A673 (cell line): Measurements from ENCODE around the gene PRM3. TPM values are rescaled to one million over a fixed set of nuclear protein-coding genes. Genes with fewer than 3 reads are reported as not detected.

Experiments
- BruUV-seq: library from RNA; stranded (reverse); fragments of 400-500 nt; replicated peaks from 2 replicates; lab custom pipeline; 2021; lab: Mats Ljungman, UMichigan
- CTCF ChIA-PET: fragments of 300-600 bp; sonication (Branson Sonifier 250); formaldehyde crosslinking; loops from one replicate; lab custom pipeline; 2022; ENCODE audit warnings: antibody characterized with exemption; lab: Charles Lee
- POLR2A ChIA-PET: fragments of 300-600 bp; sonication (Branson Sonifier 250); formaldehyde crosslinking; loops from one replicate; lab custom pipeline; 2022; ENCODE audit warnings: antibody characterized with exemption; ENCODE audit not compliant: low non-redundant PET; lab: Charles Lee
- DNase-seq: peaks from one replicate; pipeline ENCODE4 v3.0.0-alpha.2; 2015; ENCODE audit warnings: low spot score
- H3K27ac ChIP-seq: fragments of 200-600 bp; sonication (generic); 2 replicates; pipeline ENCODE4 v1.5.1; 2016; ENCODE audit warnings: mixed run types, low read depth, mild to moderate bottlenecking, mixed read lengths, antibody characterized with exemption, low read length; ENCODE audit not compliant: poor library complexity, severe bottlenecking
- H3K27me3 ChIP-seq: fragments of 200-600 bp; sonication (generic); replicated peaks from 2 replicates; pipeline ENCODE4 v1.6.1; 2017; ENCODE audit warnings: mixed run types, low read depth, mild to moderate bottlenecking, mixed read lengths, antibody characterized with exemption, low read length; ENCODE audit not compliant: insufficient read depth, poor library complexity
- H3K36me3 ChIP-seq: fragments of 200-600 bp; sonication (generic); 2 replicates; pipeline ENCODE4 v1.6.1; 2016; ENCODE audit warnings: mixed run types, mild to moderate bottlenecking, mixed read lengths, antibody characterized with exemption, low read length; ENCODE audit not compliant: insufficient read depth, poor library complexity, severe bottlenecking
- H3K4me1 ChIP-seq: fragments of 200-600 bp; sonication (generic); 2 replicates; pipeline ENCODE4 v1.6.1; 2017; ENCODE audit warnings: mixed run types, mild to moderate bottlenecking, mixed read lengths, antibody characterized with exemption, low read length; ENCODE audit not compliant: insufficient read depth, poor library complexity, severe bottlenecking
- H3K4me3 ChIP-seq: fragments of 200-600 bp; sonication (generic); 2 replicates; pipeline ENCODE4 v1.5.1; 2016; ENCODE audit warnings: low read depth, mixed run types, mild to moderate bottlenecking, mixed read lengths, low read length; ENCODE audit not compliant: poor library complexity, severe bottlenecking
- H3K9me3 ChIP-seq: fragments of 200-600 bp; sonication (generic); 2 replicates; pipeline ENCODE4 v1.6.1; 2016; ENCODE audit warnings: mixed run types, low read depth, mild to moderate bottlenecking, mixed read lengths, antibody characterized with exemption, low read length; ENCODE audit not compliant: poor library complexity, severe bottlenecking
- EZH2 ChIP-seq: fragments of 200-600 bp; sonication (generic); IDR thresholded peaks from 2 replicates; pipeline ENCODE4 v1.6.1; 2017; ENCODE audit warnings: borderline replicate concordance, low read depth, mild to moderate bottlenecking, mixed read lengths, antibody characterized with exemption, low read length; ENCODE audit not compliant: poor library complexity, severe bottlenecking
- intact Hi-C: fragments of 100-400 bp; cut with micrococcal nuclease; formaldehyde crosslinking; loops from one replicate; pipeline ENCODE4 v1.10.0; 2022; ENCODE audit not compliant: unreplicated experiment
- total RNA-seq: library from RNA; stranded (reverse); gene quantifications from 2 replicates; pipeline ENCODE4 v1.2.3, GENCODE V29; 2021
- TF ChIP-seq, protein P1 (sequence below): fragments of 300-800, 200-600 bp; sonication (generic); conservative IDR thresholded peaks from 2 replicates; pipeline ENCODE4 v1.5.1; 2017; ENCODE audit warnings: low read depth, mild to moderate bottlenecking, antibody characterized with exemption, low read length, moderate library complexity, mixed read lengths

Gene PRM3
- total RNA-seq, 1 experiment from 2014 or later = not detected

DNA sequence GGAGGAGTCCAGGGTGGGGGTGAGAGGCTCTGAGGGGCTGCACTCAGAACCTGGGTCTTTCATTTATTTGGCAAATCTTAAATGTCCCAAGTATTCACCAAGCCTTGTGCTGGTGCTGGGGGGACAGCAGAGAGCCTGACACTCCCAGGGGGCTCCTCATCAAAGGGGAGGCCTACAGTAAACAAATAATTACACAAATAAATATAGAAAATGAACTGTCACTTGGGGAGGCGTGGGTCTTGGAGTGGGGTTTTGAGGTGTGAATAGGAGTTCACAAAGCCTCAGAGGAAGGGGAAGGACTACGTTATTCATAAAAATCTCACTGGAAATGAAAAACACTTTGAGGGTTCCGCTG lies 22.9 kb upstream of the PRM3 start:
- POLR2A ChIA-PET = no interaction called here
- intact Hi-C loops = no loop called here
- CTCF ChIA-PET = no interaction called here
- TF ChIP-seq EZH2 = no peak
- TF ChIP-seq, protein P1, sequence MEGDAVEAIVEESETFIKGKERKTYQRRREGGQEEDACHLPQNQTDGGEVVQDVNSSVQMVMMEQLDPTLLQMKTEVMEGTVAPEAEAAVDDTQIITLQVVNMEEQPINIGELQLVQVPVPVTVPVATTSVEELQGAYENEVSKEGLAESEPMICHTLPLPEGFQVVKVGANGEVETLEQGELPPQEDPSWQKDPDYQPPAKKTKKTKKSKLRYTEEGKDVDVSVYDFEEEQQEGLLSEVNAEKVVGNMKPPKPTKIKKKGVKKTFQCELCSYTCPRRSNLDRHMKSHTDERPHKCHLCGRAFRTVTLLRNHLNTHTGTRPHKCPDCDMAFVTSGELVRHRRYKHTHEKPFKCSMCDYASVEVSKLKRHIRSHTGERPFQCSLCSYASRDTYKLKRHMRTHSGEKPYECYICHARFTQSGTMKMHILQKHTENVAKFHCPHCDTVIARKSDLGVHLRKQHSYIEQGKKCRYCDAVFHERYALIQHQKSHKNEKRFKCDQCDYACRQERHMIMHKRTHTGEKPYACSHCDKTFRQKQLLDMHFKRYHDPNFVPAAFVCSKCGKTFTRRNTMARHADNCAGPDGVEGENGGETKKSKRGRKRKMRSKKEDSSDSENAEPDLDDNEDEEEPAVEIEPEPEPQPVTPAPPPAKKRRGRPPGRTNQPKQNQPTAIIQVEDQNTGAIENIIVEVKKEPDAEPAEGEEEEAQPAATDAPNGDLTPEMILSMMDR = no peak
- DNase-seq = no peak
- Histone ChIP-seq H3K9me3 (no peaks in the 10 kb centered on the region), H3K27ac (no peak overlapping the region), H3K36me3 (no peaks in the 10 kb centered on the region), H3K4me3 (no peak overlapping the region), H3K4me1 (no peaks in the 10 kb centered on the region), H3K27me3 (no peaks in the 10 kb centered on the region)
- no TSS peak for BruUV-seq

DNA sequence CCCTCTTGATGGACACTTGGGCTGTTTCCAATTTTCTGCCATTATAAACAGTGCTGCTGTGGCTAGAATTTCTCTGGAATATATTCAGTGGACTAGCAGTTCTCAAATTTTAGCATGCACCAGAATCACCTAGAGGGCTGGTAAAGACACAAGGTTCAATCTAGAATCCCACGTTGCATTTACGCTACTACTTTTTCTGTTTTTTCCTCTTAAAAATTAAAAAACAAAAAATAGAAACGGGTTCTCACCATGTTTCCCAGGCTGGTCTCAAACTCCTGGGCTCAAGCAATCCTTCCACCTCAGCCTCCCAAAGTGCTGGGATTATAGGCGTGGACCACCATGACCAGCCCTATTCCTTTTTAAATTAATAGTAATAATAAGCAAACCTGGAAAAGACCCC lies 22.2 kb upstream of the PRM3 start:
- DNase-seq = no peak
- H3K4me1 ChIP-seq = no peaks in the 10 kb centered on the region
- no peak for TF ChIP-seq EZH2
- TF ChIP-seq, protein P1 = no peak
- POLR2A ChIA-PET = no interaction called here
- CTCF ChIA-PET = no interaction called here
- no peaks in the 10 kb centered on the region for H3K36me3 ChIP-seq
- no peak overlapping the region for H3K4me3 ChIP-seq
- intact Hi-C loops = no loop called here
- H3K27ac ChIP-seq = no peak overlapping the region
- H3K27me3 ChIP-seq = no peaks in the 10 kb centered on the region
- no TSS peak for BruUV-seq
- H3K9me3 ChIP-seq = no peaks in the 10 kb centered on the region

DNA sequence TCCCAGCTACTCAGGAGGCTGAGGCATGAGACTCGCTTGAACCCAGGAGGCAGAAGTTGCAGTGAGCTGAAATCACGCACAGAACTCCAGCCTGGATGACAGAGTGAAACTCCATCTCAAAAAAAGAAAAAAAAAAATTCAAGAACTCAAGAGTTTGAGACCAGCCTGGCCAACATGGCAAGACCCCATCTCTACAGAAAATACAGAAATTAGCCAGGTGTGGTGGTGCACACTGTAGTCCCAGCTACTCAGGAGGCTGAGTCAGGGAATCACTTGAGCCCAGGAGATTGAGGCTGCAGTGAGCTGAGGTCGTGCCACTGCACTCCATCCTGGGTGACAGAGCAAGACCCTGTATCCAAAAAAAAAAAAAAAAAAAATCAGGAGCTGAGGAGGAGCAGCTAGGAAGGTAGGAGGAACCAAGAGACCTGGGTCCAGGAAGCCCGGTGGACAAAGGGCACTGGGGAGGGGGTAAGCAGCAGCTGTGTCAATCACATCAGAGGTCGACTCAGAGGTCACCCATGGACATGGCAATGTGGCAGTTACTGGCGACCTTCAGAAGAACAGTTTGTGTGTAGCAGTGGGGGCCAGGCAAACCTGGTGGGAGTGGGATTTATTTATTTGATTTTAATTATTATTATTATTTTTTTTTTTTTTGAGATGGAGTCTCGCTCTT lies 18.8 kb upstream of the PRM3 start:
- Histone ChIP-seq H3K4me3 (no peak overlapping the region), H3K9me3 (no peaks in the 10 kb centered on the region), H3K27ac (no peak overlapping the region), H3K4me1 (no peaks in the 10 kb centered on the region), H3K36me3 (no peaks in the 10 kb centered on the region), H3K27me3 (no peaks in the 10 kb centered on the region)
- intact Hi-C loops = no loop called here
- CTCF ChIA-PET = no interaction called here
- POLR2A ChIA-PET = no interaction called here
- DNase-seq = no peak
- no TSS peak for BruUV-seq
- no peak for TF ChIP-seq EZH2
- TF ChIP-seq, protein P1 = no peak
